Fibroblast of skin of abdomen (primary cell): ENCODE data around the gene POU2F3.

ENCODE experiments used
- DNase-seq: peaks from one replicate; pipeline ENCODE4 v3.0.0-alpha.2; 2013

The POU2F3 gene

DNA sequence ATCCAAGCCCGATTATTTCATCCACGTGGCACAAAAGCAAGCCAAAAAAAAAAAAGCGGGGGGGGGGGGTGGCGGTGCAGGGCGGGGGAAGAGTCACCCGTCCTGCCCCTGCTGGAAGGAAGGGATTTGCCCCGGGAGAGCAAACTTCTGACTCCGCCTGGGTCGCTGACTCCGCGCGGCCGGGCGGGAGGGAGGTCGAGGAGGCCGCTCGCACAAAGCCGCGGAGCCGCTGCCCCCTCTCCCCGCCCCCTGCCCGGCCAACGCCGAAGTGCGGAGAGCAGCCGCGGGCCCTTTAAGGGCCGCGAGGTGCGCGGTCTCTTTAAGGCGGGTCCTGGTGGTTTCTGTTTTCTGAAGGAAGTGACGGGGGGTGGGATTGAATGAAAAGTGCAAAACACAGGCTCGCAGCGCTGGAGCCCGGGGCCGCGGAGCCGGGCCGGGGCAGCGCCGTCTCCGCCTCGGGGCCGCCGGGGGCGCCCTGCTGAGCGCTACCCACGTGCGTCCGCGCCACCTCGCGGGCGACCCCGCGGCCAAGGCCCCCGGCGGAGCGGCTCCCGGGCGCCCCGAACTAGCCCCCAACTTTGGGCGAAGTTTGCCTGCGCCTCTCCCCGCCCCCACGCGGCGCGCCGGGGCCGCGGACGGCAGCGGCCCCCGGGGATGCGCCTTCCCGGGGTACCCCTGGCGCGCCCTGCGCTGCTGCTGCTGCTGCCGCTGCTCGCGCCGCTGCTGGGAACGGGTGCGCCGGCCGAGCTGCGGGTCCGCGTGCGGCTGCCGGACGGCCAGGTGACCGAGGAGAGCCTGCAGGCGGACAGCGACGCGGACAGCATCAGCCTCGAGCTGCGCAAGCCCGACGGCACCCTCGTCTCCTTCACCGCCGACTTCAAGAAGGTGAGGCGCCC lies 29.1 kb upstream of the POU2F3 start, which contains the start of gene OAF:
OAF (plus strand) TSS at position 407 of the 896 bp plus-strand sequence; CDS start at position 655, 248 bp downstream.
- DNase-seq = peak; percentile 87

DNA sequence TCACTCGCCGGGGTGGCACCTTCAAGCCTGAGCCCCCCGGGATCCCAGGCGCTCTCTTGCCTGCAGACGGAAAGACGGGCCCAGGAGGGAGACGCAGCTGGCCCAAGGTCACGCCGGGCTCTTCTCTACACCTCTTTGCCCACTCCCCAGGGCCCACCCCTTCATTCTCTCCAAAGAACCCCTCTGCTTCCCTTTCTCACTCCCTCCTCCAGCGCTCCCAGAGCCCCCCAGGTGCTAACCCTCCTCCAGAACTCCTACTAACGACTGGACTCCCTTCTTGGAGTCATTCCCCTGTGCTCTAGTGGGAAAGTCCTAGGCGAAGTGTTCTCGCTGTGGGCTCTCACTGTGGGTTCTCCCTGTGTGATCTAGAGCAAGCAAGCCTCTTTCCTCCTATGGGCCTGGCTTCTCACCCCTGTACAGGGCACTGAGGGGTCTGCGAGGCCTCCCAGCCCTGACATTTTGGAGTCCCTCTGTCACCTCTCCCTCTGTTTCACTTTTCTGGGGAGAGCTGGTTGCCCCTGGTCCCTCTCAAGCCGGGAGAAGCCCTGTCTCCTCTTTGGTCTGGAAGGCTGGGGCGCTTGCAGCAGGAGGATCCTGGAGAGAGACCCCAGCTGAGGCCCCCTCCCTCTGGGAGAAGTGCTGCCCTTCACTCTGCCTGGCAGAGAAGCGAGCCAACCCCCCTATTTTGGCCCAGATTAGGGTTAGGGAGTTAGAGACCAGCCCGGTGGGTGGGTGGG lies 28.2 kb upstream of the POU2F3 start:
- no peak for DNase-seq

DNA sequence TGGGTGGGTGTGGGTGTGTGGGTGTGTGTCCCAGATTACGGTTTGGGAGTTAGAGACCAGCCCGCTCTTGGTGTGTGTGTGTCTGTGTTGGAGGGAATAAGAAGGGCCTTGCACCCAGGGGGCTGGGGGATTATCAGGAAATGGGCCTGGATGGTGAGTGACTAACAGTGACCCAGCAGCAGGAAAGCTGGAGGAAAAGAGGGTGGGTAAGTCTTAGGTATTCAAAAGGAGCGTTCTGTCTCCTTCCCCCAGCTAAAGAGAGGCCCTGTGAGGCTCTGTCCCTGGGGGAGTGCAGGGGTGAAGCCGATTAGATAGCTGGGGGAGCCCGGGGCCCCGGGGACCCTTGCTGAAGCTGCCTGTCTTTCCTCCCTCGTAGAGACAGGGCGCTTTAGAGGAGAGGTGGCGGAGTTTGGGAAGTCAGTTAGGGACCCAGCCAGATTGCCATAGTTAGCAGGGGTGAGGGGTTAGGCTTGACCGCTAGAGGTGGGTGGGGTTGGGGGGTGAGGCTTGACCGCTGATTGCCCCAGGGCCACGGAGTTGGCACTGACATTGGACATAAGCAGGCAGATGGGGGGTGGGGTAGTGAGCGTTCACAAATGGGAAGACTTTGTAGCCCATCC lies 27.6 kb upstream of the POU2F3 start:
- peak; percentile 20 for DNase-seq

DNA sequence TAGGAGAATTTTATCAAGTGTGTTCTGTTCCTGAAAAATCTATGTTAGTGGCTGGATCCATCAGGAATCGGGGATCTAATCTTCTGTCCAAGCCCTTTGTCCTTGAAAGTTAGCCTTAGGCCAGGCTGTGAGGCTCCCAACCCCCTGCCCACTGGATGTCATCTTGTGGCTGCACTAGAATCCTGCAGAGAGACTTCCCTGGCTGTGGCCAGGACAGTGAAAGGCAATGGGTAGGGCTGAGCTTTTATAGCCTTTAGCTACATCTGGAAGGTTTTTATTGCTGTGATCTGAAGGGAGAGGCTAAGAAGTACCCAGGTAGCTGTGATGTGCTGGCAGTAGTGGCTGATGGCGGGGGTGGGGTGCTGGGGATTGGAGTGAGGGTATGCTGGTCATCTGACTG lies 27.0 kb upstream of the POU2F3 start:
- DNase-seq = no peak

DNA sequence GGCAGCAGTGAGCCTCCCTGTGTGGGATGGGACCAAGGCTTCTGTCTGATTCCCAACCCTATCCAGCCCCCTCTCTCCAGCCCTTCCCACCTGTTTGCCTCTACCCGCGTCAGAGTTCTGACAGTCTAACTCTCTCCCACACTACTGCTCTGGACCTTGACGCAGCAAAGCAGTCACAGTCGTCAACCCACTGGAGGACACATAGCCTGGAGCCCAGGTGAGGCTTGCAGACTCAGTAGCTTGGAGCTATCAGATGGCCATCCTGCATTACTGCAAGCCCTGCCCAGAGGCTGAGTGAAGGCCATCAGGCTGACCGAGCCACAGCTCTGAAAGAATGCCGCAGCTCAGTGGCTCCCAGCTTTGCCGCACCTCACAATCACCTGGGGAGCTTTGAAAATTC lies 25.4 kb upstream of the POU2F3 start:
- DNase-seq = no peak

DNA sequence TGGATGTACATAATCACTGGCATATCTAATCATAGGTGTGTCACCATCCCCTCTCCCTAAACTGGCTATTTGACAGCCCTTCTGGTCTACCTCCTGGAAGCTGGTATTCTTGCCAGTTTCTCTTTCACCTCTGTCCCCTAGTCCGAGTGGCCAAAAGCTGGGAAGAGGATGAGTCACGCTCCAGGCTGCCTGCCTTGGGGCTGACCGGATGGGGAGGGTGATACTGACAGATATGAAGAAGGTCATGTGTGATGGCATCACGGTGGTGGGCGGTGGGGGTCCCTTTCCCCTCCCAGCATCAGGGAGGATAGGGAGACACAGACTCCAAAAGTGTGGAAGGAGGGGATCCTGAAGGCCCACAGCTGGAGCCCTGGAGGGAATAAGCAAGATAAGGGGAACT lies 24.3 kb upstream of the POU2F3 start:
- DNase-seq = no peak

DNA sequence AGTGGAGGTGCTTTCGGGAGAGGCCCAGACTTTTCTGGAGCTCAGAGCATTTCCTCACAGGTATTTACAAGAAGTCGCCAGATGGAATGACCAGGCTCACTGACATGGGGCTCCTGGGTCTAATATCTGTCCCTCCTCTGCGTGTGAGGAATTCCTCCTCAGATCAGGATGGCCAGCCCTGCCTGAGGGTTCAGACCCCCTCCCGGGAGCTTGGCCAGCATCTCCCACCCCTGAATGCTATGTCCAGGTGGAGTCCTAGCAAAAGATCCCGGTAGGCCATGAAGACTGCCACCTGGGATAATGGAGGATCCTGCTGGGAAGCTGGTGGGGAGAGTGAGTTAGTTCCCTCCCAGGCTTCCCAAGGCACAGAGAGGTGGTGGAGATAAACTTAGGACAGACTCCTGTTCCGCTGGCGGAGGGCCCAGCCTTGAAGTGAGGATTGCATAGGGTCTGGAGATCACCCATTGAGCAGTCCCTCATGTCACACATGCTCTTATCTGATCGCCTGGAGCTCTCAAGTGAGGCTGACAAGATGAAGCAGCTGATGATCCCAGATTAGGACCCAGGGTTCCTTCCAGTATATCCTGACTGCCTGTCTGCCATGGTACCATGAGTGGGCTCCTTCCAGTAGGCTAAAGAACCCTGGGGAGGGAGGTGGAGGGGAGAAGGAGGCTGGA lies 23.4 kb upstream of the POU2F3 start:
- DNase-seq = no peak

DNA sequence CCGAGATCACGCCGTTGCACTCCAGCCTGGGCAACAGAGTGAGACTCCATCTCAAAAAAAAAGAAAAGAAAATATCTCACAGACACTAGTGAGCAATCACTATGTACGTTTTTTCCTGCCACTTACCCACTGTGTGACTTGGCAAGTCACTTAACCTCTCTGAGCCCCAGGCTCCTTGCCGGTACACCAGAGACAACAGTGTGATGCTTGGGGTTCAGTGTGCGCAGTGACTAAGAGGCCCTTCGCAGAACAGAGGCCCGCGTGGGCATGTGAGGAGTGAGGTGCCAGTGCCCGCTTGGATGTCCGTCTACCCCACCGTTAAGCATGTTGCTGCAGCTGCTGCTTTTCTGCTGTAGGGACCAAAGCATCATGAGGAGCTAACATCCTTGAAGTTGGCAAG lies 22.4 kb upstream of the POU2F3 start:
- no peak for DNase-seq

DNA sequence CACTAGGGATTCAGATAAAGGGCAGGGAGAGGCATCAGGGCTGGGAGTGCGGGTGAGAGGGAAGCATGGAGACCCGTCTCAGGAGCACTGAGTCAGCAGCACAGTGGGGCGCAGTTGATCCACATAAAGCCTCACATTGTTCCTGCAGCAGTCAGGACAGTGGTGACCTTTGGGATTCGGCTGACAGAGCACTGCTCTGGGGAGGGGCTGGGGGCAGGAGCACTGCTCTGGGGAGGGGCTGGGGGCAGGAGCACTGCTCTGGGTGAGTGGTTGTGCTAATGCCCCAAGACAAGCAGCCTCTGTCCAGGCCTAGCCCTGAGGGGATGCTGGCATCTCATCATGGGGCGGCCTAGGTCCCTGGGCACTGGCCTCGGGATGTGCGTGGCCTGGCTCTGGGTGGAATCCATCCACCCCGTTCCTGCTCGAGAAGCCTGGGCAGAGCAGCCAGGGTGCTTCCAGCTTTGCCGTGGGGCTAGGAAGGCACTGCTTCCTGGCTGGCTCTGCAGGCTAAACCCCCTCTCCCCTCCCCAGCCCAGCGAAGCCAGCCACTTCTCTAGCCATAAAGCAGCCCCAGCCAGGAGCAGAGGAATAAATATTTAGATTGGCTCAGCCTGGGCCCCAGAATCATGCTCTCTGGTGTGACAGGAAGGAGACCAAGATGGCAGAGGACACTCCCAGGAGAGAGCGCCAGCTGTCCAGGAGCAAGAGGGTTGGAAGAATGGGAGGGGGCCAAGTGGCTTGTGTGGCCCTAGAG lies 21.8 kb upstream of the POU2F3 start:
- DNase-seq = no peak

DNA sequence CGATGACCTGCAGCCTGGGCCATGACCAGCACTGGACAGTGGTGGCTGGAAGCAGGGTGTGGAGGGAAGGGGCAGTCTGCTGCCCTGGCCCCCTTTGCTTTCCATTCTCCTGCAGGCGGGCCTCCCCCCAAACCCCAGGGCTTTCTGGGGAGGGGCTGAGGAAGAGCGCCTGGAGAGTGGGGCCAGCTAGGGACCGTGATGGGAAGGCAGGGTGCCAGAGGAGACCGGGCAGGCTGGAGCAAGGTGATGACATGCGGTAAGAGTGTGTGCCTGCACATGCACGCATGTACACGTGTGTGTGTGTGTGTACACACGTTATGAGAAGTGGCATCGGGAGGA lies 21.3 kb upstream of the POU2F3 start:
- DNase-seq = no peak

DNA sequence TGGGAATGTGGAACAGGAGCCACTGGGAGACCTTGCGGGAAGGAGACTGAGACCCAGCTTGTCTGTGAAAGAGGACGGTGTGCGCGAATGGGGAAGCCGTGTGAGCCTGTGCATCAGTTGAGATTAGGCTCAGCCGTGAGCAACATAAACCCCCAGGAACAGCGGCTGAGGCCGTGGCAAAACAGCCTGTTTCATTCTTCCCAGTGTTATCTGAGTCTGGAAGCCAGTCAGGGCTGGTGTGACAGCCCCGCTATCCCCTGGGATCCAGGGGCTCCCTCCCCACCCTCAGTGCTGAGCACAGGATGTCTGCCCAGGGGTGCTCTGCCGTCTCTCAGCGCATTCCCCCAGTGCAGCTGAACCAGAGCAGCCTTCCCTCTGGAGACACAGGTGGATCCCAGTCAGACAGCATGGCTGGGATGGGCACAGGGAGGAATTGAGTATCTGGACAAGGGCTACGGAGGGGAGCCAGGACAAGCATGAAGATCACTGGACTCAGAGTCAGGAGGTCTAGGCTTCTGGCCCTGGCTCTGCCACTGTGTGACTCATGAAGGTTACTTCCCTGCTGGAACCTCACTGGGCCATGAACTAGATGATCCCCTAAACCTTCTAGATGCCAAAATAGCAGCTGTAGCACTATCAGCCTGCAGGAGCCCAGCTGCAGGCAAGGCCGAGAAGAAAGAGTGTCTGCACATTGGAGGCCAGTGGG lies 20.6 kb upstream of the POU2F3 start:
- DNase-seq = no peak

DNA sequence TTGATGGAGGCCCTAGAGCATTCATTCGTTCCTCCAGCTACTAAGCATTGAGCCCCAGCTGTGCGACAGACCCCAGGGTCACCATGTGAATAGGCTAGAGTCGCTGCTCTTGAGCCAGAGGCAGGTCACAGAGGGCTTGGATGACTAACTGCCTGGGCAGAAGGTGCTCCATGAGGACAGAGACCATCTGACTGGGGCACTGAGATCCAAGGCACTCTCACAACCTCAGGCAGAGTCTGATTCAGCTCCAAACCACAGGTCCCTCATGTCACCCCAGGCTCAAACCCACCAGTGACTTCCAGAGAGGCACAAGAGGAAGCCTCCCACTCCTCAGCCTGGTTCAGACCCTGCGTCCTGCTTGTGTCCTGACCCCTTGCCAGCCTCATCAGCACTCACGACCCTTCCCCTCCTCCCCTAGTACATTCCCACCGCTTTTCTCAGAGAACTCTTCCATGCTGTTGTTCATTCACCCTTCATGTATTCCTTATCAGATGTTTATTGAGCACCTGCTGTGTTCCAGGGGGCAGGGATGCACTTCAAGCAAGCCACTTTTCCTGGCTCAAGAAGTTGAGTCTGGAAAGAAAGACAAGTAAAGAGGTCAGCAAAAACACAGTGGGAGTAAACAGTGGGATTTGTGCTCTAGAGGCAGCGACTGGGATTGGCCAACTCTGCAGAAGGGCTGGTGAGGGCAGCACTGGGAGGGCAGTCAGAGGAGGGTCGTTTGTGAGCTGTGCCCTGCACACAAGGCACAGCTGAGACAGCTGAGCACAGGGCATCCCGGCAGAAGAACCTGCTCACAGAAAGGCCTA lies 19.8 kb upstream of the POU2F3 start:
- DNase-seq = no peak

DNA sequence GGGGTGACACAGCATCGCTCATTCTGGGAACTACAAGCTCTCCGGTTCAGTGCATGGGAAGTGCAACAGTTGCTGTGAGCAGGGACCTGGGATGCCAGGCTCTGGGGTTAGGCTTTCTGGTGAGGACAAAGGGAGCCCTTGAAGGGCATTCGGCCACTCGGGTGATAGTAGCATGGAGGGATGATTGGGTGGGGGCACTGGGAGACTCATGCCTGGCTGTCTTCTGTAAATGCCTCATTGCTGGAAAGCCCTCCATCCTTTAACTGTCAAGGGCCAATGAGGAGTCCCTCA lies 19.2 kb upstream of the POU2F3 start:
- DNase-seq = no peak

DNA sequence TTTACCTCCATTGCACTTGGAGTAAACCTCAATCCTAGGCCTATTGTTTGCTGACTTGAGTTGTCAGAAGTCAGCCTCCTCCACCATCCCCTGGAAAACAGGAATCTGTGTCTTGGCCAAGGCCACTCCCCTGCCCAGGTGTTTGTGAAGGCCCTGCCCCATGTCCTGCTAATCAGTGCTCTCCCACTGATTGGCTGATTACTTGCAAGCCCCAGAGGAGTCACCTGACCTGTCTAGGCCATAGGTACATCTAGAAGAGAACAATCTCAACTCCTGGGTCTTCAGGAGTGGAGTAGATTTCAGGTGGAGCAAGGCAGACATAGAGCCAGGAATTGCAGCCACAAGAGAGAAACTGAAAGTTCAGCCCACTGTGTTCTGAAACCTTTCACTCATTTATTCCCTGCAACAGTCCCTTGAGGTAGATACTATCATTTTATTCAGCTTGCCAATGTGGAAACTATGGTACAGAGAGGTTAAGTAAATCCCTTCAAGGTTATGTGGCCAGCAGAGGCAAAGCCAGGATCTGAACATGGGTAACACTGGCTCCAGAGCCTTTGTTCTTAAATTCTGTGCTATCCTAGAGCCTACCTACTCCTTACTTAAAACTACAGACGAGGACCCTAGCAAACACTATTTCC lies 18.7 kb upstream of the POU2F3 start:
- no peak for DNase-seq

DNA sequence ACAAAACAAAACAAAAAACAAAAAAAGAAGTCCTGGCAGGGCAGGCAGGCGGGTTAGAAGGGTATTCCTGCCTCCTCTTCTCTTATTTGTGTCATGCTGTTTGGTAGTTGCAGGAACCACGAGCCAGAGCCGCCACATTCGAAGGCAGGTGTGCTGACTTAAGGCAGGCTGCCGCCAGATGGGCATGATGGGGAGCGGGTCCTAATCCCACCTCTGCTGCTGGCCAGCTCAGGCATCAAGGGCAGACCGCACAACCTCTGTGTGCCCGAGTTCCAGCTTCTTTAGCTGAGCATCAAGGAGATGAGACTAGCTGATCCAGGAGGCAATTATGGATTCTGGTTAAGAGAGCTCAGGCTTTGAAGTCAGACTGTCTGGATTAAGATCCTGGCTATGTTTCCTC lies 17.0 kb upstream of the POU2F3 start:
- DNase-seq = no peak

DNA sequence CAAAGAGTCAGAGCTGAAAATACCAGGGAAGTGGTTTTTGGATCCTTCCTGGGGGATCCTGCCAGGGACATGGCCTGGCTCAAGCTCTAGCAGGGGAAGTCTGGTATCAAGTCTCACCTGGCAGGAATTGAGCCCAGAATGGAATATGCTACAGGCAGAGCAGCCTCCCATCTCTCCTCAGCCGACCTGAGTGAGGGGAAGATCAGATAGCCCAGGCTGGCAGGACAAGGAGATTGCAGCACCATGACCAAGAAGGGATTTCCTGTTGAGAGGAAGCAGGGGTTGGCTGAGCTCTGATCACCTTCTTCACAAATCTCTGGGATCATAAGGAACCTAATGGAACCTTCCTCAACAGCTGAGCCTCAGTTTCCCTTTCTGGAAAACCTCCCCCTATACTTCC lies 16.1 kb upstream of the POU2F3 start:
- no peak for DNase-seq

DNA sequence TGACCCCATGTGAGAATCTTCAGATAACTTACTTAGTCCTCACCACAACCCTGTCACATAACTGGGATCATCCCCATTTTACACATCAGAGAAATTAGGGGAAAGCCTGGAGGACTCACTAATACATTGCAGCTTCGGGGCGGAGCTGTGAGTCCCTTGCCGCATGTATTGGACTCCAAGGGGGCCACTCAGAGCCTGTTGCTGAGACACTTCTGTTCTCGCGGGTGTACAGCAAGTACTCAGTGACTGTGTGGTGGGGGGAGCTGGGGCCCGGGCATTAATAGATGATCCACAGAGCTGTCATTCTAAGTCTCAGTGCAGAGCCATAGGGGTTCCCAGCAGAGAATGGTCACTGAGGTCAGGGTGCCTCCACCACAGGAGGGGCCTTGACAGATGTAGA lies 15.6 kb upstream of the POU2F3 start:
- no peak for DNase-seq

DNA sequence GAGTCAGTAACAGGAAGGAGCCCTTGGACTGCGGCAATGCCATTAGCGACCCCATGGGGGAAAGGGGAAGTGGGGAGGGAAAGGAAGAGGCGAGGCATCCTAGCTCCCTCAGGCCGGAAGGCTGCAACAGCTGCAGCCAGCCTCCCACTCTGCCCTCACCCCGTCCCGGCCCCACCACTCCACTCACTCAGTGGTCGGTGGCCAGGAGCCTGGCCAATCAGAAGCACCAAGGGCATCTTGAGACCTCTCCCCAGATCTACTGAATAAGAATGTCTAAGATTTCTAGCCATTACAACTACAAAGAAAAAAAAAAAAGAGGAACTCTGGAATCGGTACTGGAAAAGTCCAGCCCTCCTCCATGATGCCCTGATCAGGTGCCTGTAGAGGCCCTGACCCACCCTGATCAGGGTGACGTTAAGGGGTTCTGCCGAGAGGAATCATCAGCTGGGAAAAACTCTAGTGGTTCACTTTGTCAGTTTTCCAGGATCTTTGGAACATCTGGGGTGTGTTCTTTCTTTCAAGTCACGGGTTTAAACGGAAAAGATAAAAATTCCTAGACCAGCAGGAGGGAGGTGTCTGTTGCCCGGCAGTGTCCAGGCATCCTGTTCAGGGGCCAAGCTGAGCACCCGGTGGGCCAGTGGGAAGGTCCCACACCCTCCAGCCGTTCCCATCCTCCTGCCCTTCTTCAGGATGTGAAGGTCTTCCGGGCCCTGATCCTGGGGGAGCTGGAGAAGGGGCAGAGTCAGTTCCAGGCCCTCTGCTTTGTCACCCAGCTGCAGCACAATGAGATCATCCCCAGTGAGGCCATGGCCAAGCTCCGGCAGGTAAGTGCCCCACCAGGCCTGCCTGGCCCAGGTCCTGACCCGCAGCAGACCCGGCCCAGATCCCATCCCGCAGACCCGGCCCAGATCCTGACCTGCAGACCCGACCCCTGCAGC lies 14.7 kb upstream of the POU2F3 start:
- DNase-seq = no peak

DNA sequence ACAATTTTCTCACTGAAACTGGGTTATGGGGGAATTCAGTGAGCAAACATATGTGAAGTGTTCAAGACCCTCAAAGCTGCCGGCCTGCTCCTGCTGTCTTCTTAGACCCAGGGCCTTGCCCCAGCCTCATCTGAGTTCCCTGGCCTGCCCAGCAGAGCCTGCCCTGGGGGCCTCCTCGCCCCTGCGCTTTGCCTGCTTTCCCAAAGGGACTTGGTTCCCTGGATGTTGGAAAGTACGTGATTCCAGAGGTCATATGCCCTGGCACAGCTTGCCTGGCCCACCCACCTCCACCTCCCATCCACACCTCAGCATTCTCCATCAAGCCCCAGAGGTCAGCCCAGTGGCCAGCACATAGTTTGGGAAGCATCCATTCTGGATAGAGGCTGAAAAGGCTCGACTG lies 13.7 kb upstream of the POU2F3 start:
- no peak for DNase-seq
